WERI-Rb-1 (cell line): ENCODE data around the gene SCAANT1.

Experiments
- DNase-seq: peaks from one replicate; pipeline ENCODE4 v3.0.0-alpha.2; 2020
- H3K27ac ChIP-seq: fragments of 250-450 bp; sonication (Bioruptor Pico); 2 replicates; pipeline ENCODE4 v1.5.1; 2020; ENCODE audit warnings: mild to moderate bottlenecking, moderate library complexity
- H3K27me3 ChIP-seq: fragments of 250-450 bp; sonication (Bioruptor Pico); 2 replicates; pipeline ENCODE4 v1.5.1; 2021; ENCODE audit warnings: mild to moderate bottlenecking, low read depth, moderate library complexity; ENCODE audit not compliant: insufficient read depth, severe bottlenecking
- H3K36me3 ChIP-seq: fragments of 250-450 bp; sonication (Bioruptor Pico); 2 replicates; pipeline ENCODE4 v1.5.1; 2020; ENCODE audit warnings: mild to moderate bottlenecking, moderate library complexity
- H3K4me3 ChIP-seq: 2 replicates; pipeline ENCODE4 v1.5.1; 2011; ENCODE audit warnings: low read depth, mild to moderate bottlenecking, control low read depth, low read length
- H3K9me3 ChIP-seq: fragments of 250-450 bp; sonication (Bioruptor Pico); 2 replicates; pipeline ENCODE4 v1.5.1; 2021; ENCODE audit warnings: mild to moderate bottlenecking, moderate library complexity; ENCODE audit not compliant: severe bottlenecking
- CTCF ChIP-seq: IDR thresholded peaks from 2 replicates; pipeline ENCODE4 v1.5.1; 2011; ENCODE audit warnings: low read depth, mild to moderate bottlenecking, control low read depth, inconsistent platforms, low read length

Gene SCAANT1

GRCh38 chr3:63892773-63893352 lies 19.3 kb downstream of the SCAANT1 start:
- Histone ChIP-seq H3K27me3 (no peaks in the 10 kb centered on the region), H3K9me3 (no peaks in the 10 kb centered on the region), H3K4me3 (no peak overlapping the region), H3K36me3 (peaks cover 3% of the 10 kb centered on the region), H3K27ac (no peak overlapping the region)
- no peak for TF ChIP-seq CTCF
- DNase-seq, result no peak

DNA sequence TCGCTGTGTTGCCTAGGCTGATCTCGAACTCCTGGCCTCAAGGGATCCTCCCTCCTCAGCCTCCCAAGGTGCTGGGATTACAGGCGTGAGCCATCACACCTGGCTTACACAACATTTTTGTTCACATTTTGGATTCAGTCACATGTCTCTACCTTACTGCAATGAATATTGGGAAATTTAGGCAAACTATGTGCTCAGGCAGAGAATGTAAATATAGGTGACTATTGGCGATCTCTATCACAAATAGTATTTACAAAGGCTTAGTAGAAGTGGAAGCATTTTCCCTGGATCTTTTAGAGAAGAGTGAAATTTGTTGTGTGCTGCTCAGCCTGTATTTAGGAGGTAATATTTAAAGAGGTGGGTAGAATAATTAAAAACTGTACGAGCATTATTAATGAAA lies 20.7 kb downstream of the SCAANT1 start:
- Histone ChIP-seq H3K9me3 (no peaks in the 10 kb centered on the region), H3K27me3 (no peaks in the 10 kb centered on the region), H3K36me3 (peaks cover 3% of the 10 kb centered on the region), H3K4me3 (no peak overlapping the region), H3K27ac (no peak overlapping the region)
- no peak for TF ChIP-seq CTCF
- no peak for DNase-seq

DNA sequence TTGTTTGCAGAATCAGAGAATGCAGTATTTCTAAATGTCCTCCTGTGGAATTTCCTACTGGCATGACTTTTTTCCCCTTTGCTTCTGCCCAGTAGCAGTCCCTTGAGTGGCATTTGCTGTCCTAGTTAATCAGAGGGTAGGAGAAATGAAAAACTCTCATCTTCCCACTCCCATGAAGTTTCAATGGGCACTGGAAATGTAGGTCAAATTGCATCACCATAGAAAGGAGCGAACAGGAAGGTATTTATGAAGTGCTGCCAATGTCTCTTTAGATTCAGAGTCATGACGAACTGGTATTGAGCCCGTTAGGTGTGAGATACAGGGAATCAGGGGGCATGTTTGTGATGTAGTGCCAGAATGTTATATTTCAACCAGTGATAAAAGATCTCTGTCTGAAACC lies 25.3 kb downstream of the SCAANT1 start:
- no peak for TF ChIP-seq CTCF
- H3K36me3 ChIP-seq, result peaks cover 3% of the 10 kb centered on the region
- H3K4me3 ChIP-seq, result no peak overlapping the region
- H3K27me3 ChIP-seq, result no peaks in the 10 kb centered on the region
- DNase-seq, result no peak
- no peak overlapping the region for H3K27ac ChIP-seq
- H3K9me3 ChIP-seq, result no peaks in the 10 kb centered on the region

- TF ChIP-seq CTCF, result no peak
- Histone ChIP-seq H3K9me3 (no peaks in the 10 kb centered on the region), H3K4me3 (no peak overlapping the region), H3K27ac (no peak overlapping the region), H3K36me3 (no peaks in the 10 kb centered on the region; the same call in 1 of the 2 replicates), H3K27me3 (no peaks in the 10 kb centered on the region)
- DNase-seq, result no peak
These were observed 31.5 kb downstream of the SCAANT1 start for GRCh38 chr3:63880653-63881052.

GRCh38 chr3:63878394-63879060 lies 33.7 kb downstream of the SCAANT1 start:
- no peaks in the 10 kb centered on the region for H3K27me3 ChIP-seq
- H3K27ac ChIP-seq, result peak overlapping the region; percentile 41
- no peak for DNase-seq
- no peaks in the 10 kb centered on the region; the same call in 1 of the 2 replicates for H3K36me3 ChIP-seq
- no peaks in the 10 kb centered on the region for H3K9me3 ChIP-seq
- H3K4me3 ChIP-seq, result no peak overlapping the region
- no peak for TF ChIP-seq CTCF
